SK-MEL-5 (cell line): ENCODE data around the gene MOB3C. TPM values are rescaled to one million over a fixed set of nuclear protein-coding genes. Genes with fewer than 3 reads are reported as not detected.

Experiments
- DNase-seq: peaks from one replicate; pipeline ENCODE4 v3.0.0-alpha.2; 2016; ENCODE audit warnings: low read depth, low spot score
- in situ Hi-C: cut with HindIII; loops from 2 replicates; pipeline ENCODE4 v1.10.0; 2016; ENCODE audit warnings: low sequenced_read_pairs, high pct_unique_total_duplicates, low pct_unique_long_range_greater_than_20kb
- total RNA-seq: library from RNA; depleted of rRNA; stranded (reverse); fragments of >200 nt; shearing (Covaris generic); gene quantifications from 2 replicates; pipeline ENCODE4 v1.2.3, GENCODE V29; 2014

The MOB3C gene
- total RNA-seq, 1 experiment from 2014 or later, result 4.8 TPM

DNA sequence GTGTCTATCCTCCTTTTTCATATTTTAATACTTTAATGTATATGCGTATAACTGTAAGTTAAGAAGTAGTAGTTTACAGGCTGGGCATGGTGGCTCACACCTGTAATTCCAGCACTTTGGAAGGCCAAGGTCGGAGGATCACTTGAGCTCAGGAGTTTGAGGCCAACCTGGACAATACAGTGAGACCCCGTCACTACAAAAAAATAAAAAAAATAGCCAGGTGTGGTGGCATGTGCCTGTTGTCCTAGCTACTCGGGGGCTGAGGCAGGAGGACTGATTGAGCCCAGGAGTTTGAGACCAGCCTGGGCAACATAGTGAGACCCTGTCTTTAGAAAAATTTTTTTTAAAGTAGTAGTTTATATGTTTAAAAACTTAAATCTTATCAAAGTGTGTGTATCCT, 29.2 kb upstream of the MOB3C start:
- no peak for DNase-seq
- in situ Hi-C loops, result no loop called here

DNA sequence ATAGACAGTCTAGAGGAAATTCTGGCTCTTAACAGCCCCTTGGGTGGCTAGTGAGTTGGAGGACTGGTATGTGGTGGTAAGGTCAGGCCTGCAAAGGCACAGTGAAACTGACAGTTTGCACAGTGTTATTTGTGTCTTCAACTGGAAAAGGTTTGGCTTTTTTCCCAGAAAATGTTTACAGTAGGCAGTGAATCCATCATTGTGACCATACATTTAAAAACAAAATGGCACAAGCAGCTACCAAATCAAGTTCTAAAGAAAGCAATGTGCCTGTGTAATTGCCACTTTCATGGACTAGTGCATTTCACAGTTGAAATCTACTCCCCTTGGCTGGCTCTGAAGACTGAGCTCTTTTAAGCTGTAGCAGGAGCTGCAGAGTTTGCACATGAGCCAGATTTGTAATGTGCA, 26.8 kb upstream of the MOB3C start:
- DNase-seq, result peak; percentile 85

DNA sequence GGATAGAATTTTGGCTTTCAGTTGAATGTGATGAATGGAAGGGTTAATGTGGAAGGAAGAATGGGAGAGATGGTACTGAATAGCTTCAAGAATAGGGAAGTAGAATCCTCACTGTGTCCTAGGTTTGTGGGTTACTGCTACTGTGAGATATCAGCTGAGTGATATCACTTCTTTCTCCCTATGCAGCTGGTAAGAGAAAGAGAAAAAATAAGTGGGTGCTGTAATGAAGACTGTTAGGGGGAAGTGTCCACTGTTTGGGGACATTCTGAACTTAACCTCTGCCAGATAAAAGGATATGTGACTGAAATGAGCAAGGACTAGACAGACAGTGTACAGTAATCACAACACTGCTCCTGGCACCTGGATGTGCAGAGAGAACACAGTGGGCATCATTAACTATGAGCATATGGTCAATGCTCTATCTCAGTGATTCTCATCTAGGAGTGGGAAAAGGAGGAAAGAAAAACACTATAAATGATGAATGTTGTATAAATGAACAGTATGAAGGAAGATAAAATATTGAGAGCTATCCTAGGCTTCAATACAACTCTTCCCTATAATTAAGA, 25.6 kb upstream of the MOB3C start:
- DNase-seq, result no peak
- in situ Hi-C loops, result no loop called here

More for the DNA sequence above, 26.8 kb upstream of the MOB3C start:
- in situ Hi-C loops, result no loop called here

DNA sequence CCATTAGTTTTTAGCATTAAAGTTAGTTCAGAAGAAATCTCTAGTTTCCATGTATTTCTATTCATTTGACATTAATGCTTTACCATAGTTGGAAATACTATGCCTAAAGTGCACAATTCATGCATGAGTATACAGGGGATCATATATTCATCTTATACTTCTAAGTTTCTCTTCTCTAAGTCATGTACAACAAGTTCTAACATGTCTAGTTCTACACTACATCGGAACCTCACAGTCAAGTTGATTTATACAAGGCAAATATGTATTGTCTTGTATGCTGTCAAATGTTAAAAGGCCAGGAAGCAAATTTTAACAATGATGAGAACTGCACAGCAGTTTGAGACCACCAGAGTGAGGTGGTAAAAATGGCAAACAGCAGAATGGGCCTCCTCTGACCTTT, 22.9 kb upstream of the MOB3C start:
- in situ Hi-C loops, result no loop called here
- DNase-seq, result no peak

DNA sequence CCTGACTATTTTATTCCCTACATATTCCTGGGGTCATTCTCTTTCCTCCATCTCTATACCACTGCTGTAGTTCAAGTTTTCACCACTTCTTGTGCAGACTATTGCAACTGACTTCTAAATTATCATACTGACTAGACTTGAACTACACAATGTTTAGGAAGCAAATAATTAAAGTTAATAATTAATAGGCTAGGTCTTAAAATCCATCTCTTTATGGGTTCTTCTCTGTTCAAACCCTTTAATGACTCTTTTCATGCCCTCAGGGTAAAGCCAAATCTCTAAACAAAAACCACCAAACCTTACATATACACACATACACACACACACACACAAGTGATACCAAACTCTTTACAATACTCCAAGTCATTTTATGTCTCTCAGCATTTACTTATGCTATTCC, 22.3 kb upstream of the MOB3C start:
- in situ Hi-C loops, result no loop called here
- DNase-seq, result no peak

DNA sequence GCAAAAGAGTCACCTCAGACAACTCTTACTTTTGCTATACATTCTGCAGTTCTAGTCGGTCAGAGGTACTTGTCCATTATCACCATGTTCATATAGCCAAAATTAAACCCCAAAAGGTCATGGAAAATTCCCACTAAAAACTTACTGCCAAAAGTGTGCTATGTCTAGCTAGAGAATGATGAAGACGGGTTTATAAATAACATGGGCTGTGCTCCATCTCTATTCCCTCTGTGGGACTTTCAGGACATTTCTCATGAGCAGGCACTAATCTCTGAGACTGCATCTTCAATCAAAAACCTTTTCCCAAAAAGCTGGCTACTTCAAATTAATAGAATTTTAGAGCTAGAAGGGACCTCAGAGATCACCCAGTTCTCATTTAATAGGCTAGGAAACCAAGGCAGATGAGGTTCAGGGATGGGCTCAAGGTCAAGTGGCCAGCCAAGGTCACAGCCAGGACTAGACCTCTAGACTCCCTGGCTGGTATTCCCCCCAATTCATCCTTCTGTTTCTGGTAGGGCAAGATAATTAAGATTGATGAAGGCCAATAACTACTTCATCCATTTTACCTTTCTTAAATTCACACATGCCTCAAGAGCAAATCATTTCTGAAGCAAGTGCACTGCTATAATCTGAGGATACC, 21.0 kb upstream of the MOB3C start:
- DNase-seq, result no peak
- in situ Hi-C loops, result no loop called here

DNA sequence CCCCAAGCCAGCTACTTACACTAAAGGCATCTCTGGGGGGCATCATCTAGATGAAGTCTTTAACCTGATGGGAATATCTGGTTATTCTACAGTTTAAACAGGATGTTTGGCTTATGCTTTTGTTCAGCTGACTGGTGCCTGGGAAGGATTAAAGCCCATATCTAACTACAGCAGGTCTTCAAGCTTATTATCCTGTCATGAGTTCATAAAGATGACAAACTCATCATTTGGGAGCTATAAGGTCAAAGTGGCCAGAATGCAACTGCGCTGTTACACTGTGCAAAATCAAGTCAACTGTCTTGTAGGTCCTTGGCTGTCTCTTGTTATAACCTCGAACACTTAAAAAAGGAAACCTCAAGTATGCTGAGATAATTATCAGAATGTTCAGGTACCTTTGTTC, 18.6 kb upstream of the MOB3C start:
- DNase-seq, result no peak
- in situ Hi-C loops, result no loop called here

DNA sequence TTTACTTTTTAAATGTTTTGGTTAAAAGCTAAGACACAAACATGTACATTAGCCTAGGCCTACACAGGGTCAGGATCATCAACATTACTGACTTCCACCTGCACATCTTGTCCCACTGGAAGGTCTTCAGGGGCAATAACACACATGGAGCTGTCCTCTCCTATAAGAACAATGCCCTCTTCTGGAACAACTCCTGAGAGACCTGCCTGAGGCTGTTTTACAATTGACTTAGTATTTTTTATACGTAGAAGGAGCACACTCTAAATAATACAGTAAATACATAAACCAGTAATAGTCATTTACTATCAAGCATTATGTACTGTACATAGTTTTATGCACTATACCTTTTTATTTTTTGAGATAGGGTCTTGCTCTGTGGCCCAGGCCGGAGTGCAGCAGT, 14.1 kb upstream of the MOB3C start:
- in situ Hi-C loops, result no loop called here
- no peak for DNase-seq

DNA sequence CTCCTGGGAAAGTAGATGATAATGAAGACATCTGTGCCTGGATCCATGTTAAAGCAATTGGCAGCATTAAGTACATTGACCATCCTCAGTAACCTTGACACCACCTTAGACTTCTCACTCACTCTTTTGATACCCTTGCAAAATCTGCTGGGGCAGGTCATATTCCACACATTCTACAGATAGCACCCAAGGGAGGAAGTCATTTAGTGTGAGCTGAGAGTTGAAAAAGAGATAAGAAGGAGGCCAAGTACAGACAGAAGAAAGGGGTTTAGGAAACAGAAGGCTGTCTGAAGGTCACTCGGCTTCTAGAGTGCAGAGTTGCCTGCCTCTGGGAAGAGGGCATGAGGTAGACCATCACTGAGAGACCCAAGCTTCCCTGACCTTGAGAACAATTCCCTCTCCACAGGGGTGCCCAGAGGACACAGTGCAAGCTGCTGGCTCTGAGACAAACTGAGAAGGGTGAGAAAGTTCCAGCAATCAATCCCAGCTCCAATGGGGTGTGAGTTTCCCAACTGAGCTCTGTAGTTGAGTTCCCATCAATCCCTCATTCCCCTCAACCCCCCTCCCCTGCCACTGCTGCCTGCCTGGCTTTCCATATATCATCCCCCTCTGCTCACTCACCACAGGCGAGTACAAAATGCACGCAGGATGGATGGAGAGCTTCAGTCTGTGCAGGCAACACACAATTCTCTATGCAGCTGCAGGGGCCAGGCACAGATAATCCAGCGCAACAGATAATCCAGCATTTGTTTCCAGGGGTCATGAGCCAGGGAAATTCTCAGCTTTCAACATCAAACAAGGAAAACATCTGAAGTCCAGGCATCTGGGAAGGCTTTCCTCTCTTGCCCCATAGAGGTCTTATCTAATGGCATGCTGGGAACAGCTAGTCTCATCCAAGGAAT, 7.4 kb upstream of the MOB3C start:
- no peak for DNase-seq
- in situ Hi-C loops, result no loop called here

DNA sequence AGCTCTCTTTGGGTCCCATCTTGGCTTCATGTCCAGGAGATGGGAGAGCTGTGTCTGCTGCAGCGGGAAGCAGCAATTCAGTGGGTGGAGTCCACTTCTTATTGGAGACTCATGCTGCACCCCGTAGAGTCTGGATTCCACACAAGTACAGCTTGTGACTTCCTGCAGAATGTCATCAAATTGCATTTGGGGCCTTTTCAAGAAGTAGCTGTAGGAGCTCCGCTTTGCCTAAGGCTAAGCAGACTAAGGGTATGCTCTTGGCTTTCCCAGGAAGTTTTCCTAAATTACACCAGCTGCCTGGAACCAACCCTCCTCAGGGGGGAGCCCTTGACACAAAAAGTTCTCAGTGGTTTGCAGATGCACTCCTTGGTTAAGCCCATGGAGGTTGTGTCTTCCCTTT, 5.7 kb upstream of the MOB3C start:
- in situ Hi-C loops, result no loop called here
- peak; percentile 81 for DNase-seq

DNA sequence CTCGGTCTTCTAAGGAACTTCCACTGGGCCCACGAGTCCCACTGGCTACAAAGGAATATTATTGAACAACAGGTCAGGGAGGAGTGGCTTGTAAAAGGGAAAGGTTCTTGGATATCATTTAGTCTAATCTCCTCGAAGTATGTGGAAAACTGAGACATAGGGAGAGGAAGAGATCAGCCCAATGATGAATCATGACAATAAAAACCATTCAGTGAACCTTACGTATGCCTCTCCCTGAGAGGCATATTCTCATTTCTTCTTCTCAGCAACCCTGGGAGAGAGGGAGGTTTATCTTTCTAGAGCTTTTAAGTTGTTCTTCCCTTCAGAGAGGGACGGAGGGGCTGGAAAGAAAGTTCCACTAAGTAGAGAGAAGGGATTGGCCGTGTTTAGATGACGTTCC, 5.3 kb upstream of the MOB3C start:
- no peak for DNase-seq
- in situ Hi-C loops, result no loop called here

DNA sequence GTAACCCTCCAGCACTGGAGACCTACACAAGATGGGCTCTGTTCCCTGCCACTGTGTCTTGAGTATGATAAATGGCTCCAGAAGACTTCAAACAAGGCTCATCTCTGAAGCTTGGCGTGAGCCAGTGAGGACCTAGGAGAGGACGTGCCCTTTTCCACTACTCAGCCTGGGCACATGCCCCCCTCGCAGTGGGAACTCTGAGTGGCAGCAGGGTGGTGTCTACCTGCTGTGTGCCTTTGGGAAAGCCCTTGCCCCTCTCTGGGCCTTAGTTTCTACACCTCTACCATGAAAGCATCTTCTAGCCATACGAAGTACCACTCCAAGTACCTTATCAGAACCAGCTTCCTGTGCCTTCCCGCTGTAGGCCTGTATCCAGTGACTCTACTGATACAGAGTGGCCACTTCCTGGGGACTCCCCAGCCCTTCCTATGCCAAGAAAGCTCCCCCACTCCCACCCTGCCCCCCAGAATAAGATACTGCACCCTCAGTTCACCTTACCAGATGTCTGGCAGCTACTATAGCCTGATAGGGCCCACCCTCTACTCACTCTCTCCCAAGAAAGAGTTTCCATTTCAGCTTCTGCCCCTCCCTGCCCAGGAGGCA, 3.1 kb upstream of the MOB3C start:
- in situ Hi-C loops, result no loop called here
- no peak for DNase-seq

DNA sequence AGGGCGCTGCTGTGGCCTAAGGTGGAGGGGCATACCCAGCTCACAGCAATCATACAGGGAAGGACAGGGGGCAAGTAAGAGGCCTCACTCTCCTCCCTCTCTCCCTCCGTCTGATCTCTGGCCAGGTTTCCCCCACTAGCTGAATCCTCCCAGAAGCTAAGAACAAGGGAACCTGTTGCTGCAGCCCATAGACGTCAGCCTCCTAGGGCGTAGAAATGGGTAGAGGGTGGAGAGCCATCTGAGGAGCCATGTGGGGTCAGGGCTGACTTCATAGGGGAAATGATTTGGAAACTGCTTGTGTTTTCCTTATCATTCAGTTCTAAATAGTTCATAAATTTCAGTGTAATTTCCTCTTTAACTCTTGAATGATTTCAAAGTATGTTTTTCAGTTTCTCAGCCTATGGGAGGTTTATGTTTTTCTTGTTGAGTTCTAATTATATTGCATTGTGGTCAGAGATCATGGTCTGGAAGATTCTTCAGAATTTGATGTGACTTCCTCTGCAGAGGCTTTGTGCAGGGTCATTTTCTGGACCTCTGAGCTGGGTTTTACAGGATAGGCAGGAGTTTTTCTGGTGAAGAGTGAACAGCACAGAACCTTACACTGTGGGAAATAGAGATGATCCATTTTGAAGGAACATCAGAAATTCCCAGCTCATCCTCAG, 2.3 kb upstream of the MOB3C start:
- in situ Hi-C loops, result no loop called here
- DNase-seq, result no peak

DNA sequence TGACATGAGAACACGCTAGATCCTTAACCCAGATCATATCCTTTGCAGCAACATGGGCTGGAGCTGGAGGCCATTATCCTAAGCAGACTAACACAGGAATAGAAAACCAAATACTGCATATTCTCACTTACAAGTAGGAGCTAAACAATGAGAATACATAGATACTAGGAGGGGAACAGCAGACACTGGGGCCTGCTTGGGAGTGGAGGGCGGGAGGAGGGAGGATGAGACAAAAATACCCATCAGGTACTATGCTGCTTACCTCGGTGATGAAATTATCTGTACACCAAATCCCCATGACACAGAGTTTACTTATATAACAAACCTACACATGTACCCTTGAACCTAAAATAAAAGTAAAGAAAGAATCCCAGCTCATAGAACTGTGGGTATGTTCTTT, 1.2 kb upstream of the MOB3C start:
- DNase-seq, result no peak
- in situ Hi-C loops, result no loop called here

DNA sequence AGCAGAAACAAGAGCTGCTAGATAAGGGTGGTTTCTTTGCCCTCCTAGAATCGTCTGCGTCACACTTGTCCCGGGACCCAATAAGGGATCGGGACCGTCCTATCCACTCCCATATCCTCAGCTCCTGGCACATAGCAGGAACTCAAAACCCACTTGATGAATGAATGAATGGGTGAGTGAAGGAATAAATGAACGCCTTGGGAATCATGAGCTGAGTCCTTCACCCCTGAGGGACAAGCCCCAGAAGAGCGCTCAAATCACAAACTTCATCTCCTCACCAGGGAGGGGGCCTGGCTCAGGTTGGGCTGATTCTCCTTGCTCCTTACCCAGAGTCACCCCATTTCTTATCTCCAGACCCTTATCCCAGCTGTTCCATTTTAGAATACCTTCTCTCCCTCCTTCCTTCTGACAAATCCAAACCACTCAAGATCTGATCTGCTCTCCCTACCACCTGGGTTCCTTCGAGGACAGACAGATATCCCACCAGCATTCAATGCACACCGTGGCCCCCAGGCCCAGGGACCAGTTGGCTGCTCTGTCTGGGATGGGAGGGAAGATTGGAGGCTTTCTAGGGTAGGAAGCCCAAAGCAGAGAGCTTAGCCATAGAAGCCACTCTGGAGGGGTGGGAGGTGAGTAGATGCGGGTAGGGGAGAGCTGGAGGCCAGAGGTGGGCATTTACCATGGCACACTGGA, 643 bp upstream of the MOB3C start:
- in situ Hi-C loops, result no loop called here
- DNase-seq, result no peak

DNA sequence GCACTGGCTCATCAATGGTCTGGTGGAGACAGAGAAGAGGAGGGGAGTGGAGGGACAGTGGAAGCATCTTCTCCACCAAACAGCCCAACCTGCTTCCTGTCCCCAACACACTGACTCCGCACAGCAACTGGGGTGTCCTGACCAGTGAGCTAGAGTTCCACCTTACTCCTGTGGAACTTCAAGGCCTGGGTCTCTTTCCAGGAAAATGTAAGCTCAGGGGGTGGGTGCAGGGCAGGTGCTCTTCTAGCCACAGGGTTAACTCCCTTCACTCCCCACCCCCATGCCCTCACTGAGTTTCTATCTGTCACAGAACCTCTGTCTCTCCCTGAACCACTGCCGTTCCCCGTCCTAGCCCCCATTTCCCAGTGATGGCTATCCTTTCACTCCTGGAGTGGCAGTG, 876 bp downstream of the MOB3C start:
- in situ Hi-C loops, result no loop called here
- DNase-seq, result no peak

DNA sequence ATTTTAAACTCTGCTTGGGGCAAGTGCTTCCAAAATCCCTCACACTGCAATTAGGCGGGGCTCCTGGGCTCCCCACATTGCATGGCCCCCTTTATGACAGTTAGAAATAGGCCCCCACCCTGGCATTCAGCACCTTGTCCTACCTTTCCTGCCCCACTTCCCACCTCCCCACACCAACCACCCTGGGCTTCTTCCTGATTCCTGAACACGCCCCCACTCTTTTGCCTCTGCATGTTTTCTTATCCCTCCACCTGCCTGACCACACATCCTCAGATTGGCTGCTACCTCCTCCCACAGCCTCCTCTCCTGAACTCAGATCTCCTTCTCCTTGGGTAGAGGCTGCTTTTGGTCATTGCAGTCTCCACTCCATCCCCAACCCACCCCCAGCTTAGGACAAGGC, 1.5 kb downstream of the MOB3C start:
- DNase-seq, result no peak
- in situ Hi-C loops, result no loop called here

DNA sequence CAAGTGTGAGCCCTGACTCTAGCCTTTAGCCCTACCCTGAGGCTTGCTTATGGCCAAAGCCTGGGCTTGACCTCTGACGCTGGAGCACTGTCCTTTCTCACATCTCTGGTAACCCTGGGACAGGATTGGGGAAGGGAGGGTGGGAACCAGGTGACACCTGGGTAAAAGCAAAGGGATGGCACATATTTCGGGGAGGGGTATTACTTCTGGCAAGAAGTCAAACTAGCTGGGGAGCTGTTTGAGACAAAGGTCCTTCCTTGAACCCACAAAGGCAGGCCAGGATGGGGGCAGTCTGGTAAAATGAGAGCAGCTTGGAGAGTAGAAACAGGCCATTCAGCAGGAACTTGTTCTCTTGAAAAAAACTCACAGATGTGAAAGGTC, 2.0 kb downstream of the MOB3C start:
- no peak for DNase-seq
- in situ Hi-C loops, result no loop called here
